NB4 (cell line): ENCODE results near the gene PCSK6.

Experiments
- MYC ChIP-seq: IDR thresholded peaks from 2 replicates; pipeline ENCODE4 v1.6.1; 2011; ENCODE audit warnings: low read depth, low read length
- POLR2A ChIP-seq: IDR thresholded peaks from 2 replicates; pipeline ENCODE4 v1.6.1; 2011; ENCODE audit warnings: mild to moderate bottlenecking; ENCODE audit not compliant: insufficient read length; ENCODE audit errors: extremely low read depth
- TF ChIP-seq, protein P1 (sequence below): IDR thresholded peaks from one replicate; pipeline ENCODE4 v1.5.1; 2012; ENCODE audit warnings: low read depth, low read length
- TF ChIP-seq, protein P2 (sequence below): IDR thresholded peaks from 2 replicates; pipeline ENCODE4 v1.6.1; 2011; ENCODE audit warnings: low read depth, low read length

DNA sequence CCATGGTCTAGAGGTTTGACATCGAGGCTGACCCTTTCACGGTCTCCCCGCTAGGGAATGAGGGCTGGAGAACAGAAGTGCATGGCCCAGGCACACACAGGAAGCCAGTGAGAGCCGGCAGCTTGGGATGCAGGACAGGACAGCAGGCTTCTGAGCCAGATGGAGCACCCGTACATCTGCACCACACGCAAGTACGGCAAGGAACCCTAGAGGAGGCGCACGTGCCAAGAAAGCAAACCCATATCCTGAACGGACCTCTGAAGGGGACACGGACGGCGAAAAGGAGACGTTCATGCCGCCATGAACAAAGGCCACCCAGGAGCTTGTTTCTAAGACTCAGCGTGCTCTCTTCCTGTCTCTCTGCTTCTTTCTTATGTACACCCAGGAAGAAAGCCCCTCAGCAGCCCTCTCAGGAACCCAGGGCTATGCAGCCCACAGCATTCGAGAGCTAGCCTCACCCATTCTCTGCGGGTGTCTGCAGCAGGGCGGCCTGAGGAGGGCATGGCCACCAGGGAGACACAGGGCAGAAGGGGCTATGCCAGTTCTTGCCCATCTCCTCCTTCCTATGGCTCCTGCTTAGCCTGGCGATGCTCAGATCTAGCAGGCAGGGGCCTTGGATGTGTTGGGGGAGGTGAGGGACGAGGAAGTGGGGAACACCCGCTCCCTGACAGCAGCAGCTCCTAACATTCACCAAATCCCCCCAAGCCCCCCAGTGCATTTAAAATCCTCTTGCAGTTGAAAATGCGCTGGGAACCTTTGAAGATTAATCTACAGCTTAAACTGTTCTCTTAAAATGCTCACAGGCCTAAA lies 81.3 kb downstream of the PCSK6 start:
- TF ChIP-seq POLR2A (no peak), MYC (no peak)
- TF ChIP-seq, protein P1, sequence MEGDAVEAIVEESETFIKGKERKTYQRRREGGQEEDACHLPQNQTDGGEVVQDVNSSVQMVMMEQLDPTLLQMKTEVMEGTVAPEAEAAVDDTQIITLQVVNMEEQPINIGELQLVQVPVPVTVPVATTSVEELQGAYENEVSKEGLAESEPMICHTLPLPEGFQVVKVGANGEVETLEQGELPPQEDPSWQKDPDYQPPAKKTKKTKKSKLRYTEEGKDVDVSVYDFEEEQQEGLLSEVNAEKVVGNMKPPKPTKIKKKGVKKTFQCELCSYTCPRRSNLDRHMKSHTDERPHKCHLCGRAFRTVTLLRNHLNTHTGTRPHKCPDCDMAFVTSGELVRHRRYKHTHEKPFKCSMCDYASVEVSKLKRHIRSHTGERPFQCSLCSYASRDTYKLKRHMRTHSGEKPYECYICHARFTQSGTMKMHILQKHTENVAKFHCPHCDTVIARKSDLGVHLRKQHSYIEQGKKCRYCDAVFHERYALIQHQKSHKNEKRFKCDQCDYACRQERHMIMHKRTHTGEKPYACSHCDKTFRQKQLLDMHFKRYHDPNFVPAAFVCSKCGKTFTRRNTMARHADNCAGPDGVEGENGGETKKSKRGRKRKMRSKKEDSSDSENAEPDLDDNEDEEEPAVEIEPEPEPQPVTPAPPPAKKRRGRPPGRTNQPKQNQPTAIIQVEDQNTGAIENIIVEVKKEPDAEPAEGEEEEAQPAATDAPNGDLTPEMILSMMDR, result no peak
- TF ChIP-seq, protein P2, sequence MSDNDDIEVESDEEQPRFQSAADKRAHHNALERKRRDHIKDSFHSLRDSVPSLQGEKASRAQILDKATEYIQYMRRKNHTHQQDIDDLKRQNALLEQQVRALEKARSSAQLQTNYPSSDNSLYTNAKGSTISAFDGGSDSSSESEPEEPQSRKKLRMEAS, result no peak
